ENCODE results near the gene GPR31.
A peak's percentile ranks its signal among the peaks of the same experiment; 100 is the strongest.
"Not testable (repeated sequence)": the region's sequence is repeated elsewhere in the genome, so short reads cannot be mapped to it uniquely, and the experiment has no call there.

The GPR31 gene

GRCh38 chr6:167168296-167168695 lies 10.5 kb upstream of the GPR31 start:
- DNase-seq; intact Hi-C loops (cut with DNase I): not testable (repeated sequence)

- DNase-seq; intact Hi-C loops (cut with DNase I): not testable (repeated sequence)
Measured at GRCh38 chr6:167167699-167168098, 9.9 kb upstream of the GPR31 start.

GRCh38 chr6:167165858-167166471 lies 8.2 kb upstream of the GPR31 start:
- intact Hi-C loops (cut with DNase I), result no loop called here
- DNase-seq, result no peak

DNA sequence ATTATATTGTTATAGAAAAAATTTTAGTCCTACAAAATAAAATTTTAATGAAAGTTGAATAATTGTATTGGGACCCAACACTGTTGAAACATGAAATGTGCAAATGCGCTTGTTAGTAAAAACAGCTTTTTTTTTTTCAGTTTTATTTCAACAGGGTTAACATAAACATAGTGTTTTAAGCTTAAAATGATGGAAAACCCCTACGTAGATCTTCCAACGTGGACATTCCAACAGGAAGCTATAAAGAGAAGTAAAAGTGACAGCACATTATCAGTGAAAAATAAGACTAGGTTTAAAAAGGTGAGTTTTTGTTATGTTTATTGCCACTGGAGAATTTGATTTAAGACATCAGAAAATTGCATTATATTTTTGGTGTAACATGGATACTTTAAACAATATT lies 6.5 kb upstream of the GPR31 start:
- intact Hi-C loops (cut with DNase I), result no loop called here
- no peak for DNase-seq

GRCh38 chr6:167163476-167164011 lies 5.8 kb upstream of the GPR31 start:
- DNase-seq, result no peak
- intact Hi-C loops (cut with DNase I), result no loop called here

GRCh38 chr6:167162591-167162990 lies 4.8 kb upstream of the GPR31 start:
- intact Hi-C loops (cut with DNase I), result no loop called here
- DNase-seq, result no peak

GRCh38 chr6:167161851-167162467 lies 4.2 kb upstream of the GPR31 start:
- DNase-seq, result no peak
- intact Hi-C loops (cut with DNase I), result no loop called here

GRCh38 chr6:167157414-167157813 lies 366 bp downstream of the GPR31 start:
- DNase-seq, result no peak
- intact Hi-C loops (cut with DNase I), result no loop called here

GRCh38 chr6:167154895-167155294 lies 2.9 kb downstream of the GPR31 start:
- intact Hi-C loops (cut with DNase I), result no loop called here
- no peak for DNase-seq

GRCh38 chr6:167154291-167154690 lies 3.5 kb downstream of the GPR31 start:
- intact Hi-C loops (cut with DNase I), result no loop called here
- no peak for DNase-seq

DNA sequence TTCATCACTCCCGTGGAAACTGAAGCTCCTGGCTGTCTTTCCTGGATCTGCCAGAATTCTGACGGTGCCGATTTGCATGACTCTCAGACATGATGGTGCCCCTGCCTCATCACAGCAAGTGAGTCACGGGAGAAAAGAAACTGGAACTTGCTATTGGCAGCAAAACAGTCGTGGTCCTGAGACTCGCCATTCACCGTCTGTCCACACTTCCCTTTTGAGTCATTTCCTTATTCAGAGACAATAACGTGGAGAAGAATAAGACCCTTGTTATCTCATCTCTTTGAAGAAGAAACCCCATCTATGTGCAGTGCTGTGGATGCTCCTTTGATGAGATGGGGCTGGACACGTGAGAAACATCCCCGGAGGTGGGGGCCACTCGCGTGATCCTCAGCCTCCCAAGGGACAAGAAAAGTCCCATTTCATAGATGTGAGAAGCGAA lies 4.2 kb downstream of the GPR31 start:
- peak in 2 of 10 donors; percentile 32 to 85 for DNase-seq
- intact Hi-C loops (cut with DNase I), result no loop called here

GRCh38 chr6:167152862-167153261 lies 4.9 kb downstream of the GPR31 start:
- DNase-seq, result no peak
- intact Hi-C loops (cut with DNase I), result no loop called here

DNA sequence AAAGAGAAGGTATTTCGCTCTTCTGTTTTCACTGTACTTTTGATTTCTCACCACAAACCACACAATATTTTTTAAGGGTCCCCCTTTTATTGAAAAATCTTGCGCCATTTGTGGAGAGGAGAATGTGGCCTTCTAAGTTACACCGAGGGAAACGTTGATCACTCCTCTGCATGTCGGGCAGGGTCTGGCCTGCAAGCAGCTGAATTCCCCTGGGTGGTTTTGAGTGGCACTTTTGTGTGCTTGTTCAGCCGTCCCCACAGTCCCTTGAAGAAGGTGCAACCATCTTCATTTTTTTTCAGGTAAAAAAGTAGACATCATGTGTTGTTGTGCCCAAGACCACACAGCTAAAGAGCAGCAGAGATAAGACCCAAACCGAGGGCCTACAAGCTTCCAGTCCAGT lies 6.1 kb downstream of the GPR31 start:
- intact Hi-C loops (cut with DNase I), result no loop called here
- no peak for DNase-seq

GRCh38 chr6:167150941-167151549 lies 6.7 kb downstream of the GPR31 start:
- intact Hi-C loops (cut with DNase I), result no loop called here
- no peak for DNase-seq

- intact Hi-C loops (cut with DNase I), result no loop called here
- DNase-seq, result no peak
Measured at GRCh38 chr6:167148997-167149396, 8.8 kb downstream of the GPR31 start.

- no peak for DNase-seq
- intact Hi-C loops (cut with DNase I), result no loop called here
Measured at GRCh38 chr6:167148021-167148420, 9.8 kb downstream of the GPR31 start.

GRCh38 chr6:167146977-167147376 lies 10.8 kb downstream of the GPR31 start:
- no peak for DNase-seq
- intact Hi-C loops (cut with DNase I), result no loop called here

- no peak for DNase-seq
- intact Hi-C loops (cut with DNase I), result no loop called here
Measured at GRCh38 chr6:167146135-167146534, 11.6 kb downstream of the GPR31 start.

GRCh38 chr6:167145461-167145860 lies 12.3 kb downstream of the GPR31 start:
- no peak for DNase-seq
- intact Hi-C loops (cut with DNase I), result no loop called here

- no peak for DNase-seq
- intact Hi-C loops (cut with DNase I), result loop anchor here (5.0 kb wide), 2 partner anchors 141 to 366 kb away; no protein-coding TSS in a partner anchor
Measured at GRCh38 chr6:167143041-167143440, 14.7 kb downstream of the GPR31 start.

- no peak for DNase-seq
- intact Hi-C loops (cut with DNase I), result loop anchor here (5.0 kb wide), 2 partner anchors 140 to 365 kb away; no protein-coding TSS in a partner anchor
Measured at GRCh38 chr6:167142433-167142761, 15.4 kb downstream of the GPR31 start.
